ENCODE data around the gene CHST13.

The CHST13 gene

GRCh38 chr3:126488185-126488584 lies 35.8 kb upstream of the CHST13 start:
- no peak for DNase-seq

GRCh38 chr3:126488886-126489569 lies 34.9 kb upstream of the CHST13 start:
- DNase-seq, result no peak

- no peak for DNase-seq
These were observed 33.3 kb upstream of the CHST13 start for GRCh38 chr3:126490619-126491018.

- DNase-seq, result no peak
These were observed 32.5 kb upstream of the CHST13 start for GRCh38 chr3:126491221-126492013.

- DNase-seq, result no peak
These were observed 30.9 kb upstream of the CHST13 start for GRCh38 chr3:126493051-126493450.

- DNase-seq, result no peak
These were observed 30.2 kb upstream of the CHST13 start for GRCh38 chr3:126493739-126494138.

DNA sequence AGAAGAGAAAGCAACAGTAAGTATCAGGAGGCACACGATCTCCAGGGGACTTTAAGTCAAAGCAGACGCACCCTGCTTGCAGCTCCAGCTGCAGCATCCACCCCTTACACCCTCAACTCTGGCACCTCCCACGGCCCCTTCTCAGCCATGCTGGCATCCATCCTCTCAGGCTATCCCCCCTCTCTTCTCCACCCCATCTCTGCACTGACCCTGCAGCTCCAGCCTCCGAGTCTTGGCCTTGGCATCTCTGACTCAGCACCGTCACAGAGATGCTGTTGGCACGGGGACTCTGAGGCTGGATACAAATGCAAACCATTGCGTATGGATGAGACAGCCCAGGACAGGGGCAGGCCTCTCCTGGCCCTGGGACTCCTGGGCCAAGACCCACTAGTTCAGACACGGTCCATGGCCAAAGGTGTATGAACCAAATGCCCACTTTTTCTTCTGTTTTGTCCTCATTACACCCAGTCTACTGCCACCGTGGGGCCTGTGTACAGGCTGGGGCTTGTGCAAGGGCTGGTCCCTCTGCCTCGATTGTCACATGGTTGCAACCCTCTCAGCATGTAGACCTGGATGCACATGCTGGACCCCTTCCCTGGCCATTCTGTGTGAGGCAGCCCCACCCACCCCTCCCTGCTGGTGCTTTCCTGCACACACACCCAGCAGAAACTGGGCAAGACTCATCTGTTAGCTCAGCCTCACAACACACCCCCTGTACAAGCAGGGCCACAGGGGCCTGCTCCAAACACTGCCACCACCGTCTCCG lies 29.6 kb upstream of the CHST13 start:
- no peak for DNase-seq

DNA sequence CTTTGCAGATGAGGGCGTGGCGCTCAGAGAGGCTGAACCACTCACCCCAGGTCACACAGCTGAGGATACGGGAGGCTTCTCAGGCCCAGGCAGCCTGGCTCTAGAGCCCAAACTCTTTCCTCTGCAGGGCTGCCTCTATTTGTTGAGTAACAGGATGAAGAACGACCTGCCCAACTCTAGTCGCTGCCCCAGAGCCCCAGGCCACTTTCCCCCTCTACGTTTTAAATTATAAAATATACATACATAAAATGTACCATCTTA lies 29.1 kb upstream of the CHST13 start:
- no peak for DNase-seq

- no peak for DNase-seq
These were observed 28.2 kb upstream of the CHST13 start for GRCh38 chr3:126495786-126496185.

DNA sequence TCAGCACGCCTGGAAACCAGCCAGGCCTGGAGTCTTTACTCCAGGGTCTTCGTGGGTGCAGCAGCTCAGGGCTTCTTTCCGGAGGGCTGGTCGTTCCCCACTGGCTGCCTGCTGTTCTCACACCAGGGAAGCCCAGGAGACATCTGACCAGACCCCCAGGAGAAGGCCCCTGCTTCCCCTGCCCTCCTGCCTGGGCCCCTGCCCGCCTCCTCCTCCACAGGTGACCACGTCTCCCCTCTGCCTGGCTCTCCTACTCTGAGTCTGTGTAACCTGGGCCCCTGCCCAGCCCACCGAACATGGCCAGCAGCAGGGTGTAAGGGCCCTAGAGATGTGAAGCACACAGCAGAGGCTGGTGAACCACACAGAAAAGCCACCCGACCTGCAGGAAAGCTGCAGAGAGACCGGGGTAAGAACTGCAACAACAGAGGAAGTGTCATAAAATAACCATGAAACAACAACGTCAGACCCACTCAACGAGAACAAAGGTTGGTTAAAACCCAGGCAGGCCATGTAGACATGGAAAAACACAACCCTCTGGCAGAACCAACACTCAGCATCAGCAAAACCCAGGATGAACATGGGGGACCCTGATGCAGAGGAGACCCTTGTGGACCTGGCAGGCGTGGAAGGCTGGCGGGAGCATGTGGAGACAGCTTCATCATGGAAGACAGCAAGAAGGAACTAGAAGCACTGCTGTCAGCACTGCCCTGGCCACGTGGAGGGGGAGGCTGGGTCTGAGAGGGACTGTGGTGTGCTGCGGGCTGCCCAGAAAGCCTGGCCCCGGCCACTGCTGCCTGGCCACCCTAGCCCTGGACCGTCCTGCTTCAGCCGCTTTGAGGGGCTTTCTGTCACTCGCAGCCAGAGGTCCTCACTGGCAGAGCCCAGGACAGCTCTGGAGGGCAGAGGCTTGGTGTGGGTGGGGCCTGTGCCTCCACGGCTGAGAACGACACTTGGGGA lies 26.8 kb upstream of the CHST13 start:
- no peak for DNase-seq

DNA sequence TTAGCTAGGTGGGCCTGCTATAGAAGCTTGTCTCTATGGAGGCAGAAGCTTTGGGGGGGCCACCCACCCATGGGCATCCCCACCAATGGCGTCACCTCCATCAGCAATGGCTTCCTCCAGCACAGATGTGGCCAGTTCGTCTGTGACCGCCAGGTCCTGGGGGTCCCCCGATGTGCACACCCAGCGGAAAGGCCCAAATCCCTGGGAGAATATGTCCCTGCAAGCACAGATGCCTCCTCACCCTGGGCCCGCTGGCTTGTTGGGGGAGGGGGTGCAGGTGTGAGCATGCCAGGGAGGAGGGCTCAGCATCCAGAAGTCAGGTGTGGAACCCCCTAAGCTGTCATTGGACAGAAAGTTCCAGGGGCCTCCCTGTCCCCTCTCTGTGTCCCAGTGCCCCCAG lies 26.0 kb upstream of the CHST13 start:
- DNase-seq, result no peak

DNA sequence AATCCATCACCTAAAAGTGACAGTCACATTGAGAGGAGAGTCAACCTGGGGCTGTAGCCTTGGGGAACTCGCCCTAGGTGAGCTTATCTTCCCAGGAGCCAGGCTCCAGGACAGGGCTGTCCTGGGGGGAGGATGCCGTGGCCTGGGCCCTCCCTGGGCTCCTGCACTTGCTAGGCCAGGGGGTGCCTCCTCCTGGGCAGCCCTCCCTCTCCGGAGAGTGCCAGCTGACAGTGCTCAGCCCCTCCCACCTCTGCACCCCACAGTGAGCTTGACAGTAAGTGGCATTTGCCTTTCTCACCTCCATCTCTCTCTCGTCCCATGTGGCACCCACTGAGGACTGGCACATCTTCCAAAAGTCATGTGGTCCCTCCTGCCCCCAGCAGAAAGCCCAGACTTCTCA lies 25.5 kb upstream of the CHST13 start:
- DNase-seq, result no peak

DNA sequence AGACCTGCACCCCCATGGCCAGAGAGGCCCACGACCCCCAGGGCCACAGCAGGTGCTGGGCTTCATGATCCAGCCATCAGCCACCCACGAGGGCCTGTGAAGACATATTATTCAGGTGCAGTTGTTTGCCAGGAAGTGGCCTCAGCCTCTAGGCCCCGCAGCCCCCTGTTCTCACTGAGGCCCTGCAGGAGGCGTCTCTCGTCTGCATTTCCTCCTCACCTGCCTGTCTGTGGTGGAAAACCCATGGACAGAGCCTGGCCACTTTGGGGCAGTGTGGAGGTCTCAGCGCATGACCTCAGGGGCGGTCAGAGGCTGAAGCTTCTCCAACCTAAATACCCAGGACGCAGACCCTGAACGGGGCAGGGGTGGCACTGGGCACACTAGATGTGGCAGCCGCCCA lies 25.0 kb upstream of the CHST13 start:
- no peak for DNase-seq

GRCh38 chr3:126499401-126499800 lies 24.6 kb upstream of the CHST13 start:
- DNase-seq, result no peak

DNA sequence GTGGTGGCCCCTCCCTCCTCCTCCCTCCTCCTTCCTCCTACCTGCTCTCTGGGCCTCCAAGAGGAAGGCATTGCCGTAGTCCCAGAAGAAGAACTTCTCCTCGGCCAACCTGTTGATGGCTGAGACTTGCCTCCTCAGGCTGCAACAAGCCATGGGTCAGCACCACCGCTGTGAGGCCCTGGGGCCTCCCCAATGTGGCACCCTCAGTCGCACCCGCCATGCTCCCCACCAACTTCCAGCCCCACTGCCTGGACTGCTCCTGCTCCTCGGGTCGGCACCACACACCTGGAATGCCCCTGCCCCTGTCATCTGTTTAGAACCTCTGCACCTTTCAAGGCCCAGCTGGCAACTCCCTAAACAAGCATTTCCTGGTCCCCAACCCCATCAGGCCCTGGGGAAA lies 23.9 kb upstream of the CHST13 start:
- DNase-seq, result no peak

- no peak for DNase-seq
These were observed 22.9 kb upstream of the CHST13 start for GRCh38 chr3:126501054-126501453.

- no peak for DNase-seq
These were observed 22.2 kb upstream of the CHST13 start for GRCh38 chr3:126501736-126502135.

DNA sequence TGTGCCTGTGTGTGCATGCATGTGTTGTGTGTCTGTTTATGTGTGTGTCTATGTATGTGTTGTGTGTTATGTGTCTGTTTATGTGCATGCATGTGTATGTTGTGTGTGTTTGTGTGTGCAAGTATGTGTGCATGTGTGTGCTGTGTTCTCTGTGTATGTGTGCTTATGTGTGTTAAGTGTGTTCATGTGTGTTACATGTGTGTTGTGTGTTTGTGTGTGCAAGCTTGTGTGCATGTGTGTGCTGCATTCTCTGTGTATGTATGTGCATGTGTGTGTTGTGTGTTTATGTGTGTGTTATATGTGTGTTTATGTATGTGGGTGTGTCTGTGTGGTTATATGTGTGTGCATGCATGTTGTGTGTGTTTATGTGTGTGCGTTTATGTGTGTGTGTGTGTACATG lies 21.3 kb upstream of the CHST13 start:
- no peak for DNase-seq

GRCh38 chr3:126503701-126504100 lies 20.3 kb upstream of the CHST13 start:
- DNase-seq, result no peak

DNA sequence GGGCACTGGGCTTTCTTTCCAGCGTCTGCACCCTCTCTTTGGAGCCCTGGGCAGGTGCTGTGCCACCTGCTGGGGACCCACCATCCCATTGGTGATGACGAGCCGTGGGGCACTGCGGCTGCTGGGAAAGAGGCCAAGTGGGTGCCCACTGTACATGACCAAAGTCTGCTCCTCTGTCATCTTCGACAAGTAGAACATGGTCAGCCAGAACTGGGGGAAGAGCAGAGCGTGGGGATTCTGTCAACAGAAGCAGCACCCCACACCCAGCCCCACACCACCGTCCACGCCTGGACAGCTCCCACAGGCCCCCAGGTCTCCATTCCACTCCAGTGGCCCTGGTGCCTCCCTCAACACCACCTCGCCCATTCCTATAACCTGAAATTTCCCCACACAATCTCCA lies 16.1 kb upstream of the CHST13 start:
- DNase-seq, result no peak

DNA sequence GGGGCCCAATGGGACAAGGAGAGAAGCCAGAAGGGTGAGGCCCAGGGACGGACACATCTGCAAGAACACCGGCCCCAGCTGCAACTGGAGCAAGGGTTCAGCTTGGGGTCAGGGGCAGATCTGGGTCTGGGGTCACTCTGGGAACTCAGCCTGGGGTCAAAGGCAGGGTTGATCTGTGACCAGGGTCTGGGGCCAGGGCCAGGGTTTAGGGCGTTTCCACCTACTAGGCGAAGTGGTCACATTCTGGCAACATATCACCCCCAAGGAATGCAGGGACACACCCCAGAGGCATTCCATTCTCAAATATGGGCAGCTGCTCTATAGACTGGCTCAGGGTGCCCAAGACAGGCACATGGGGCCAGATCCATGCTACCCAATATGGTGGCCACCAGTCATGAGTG lies 15.4 kb upstream of the CHST13 start:
- no peak for DNase-seq

GRCh38 chr3:126509597-126510307 lies 14.2 kb upstream of the CHST13 start:
- no peak for DNase-seq
